IMR-90 (cell line): ENCODE measurements around the gene RGS10. TPM values are rescaled to one million over a fixed set of nuclear protein-coding genes. Genes with fewer than 3 reads are reported as not detected.

Experiments used
- ATAC-seq: fragments of 200-7000 bp; cut with Tn5 transposase; 2 replicates; pipeline ENCODE4 v1.9.1; 2020; ENCODE audit warnings: low read depth, mild to moderate bottlenecking, moderate library complexity
- BruUV-seq: library from RNA; stranded (reverse); fragments of 400-500 nt; replicated peaks from 2 replicates; lab custom pipeline; 2021; lab: Mats Ljungman, UMichigan
- CTCF ChIA-PET: fragments of 300-600 bp; formaldehyde crosslinking; extraction: SDS; loops from one replicate; lab custom pipeline; 2021; ENCODE audit warnings: antibody characterized with exemption; lab: Yijun Ruan, JAX
- POLR2A ChIA-PET: fragments of 300-600 bp; sonication (Branson Sonifier 250); formaldehyde crosslinking; loops from one replicate; lab custom pipeline; 2022; ENCODE audit warnings: antibody characterized with exemption; ENCODE audit not compliant: unreplicated experiment; lab: Charles Lee
- DNase-seq: peaks from one replicate; pipeline ENCODE4 v3.0.0; 2013
- H2AFZ ChIP-seq: replicated peaks from 2 replicates; pipeline ENCODE3; 2013; ENCODE audit warnings: low read length, mild to moderate bottlenecking; ENCODE audit not compliant: poor library complexity
- H2AK5ac ChIP-seq: 2 replicates; pipeline ENCODE4 v1.6.1; 2013; ENCODE audit warnings: low read depth, low read length, inconsistent platforms
- H2AK9ac ChIP-seq: replicated peaks from 2 replicates; pipeline ENCODE3; 2013; ENCODE audit warnings: mild to moderate bottlenecking, low read depth, low read length, moderate library complexity; ENCODE audit not compliant: poor library complexity
- H2BK120ac ChIP-seq: 2 replicates; pipeline ENCODE4 v1.6.1; 2013; ENCODE audit warnings: low read depth, low read length, inconsistent platforms
- H2BK15ac ChIP-seq: 3 replicates; pipeline ENCODE4 v1.6.1; 2013; ENCODE audit warnings: low read depth, low read length, inconsistent platforms
- H2BK20ac ChIP-seq: 2 replicates; pipeline ENCODE4 v1.6.1; 2013; ENCODE audit warnings: low read depth, mild to moderate bottlenecking, inconsistent platforms, low read length, moderate library complexity
- H2BK5ac ChIP-seq: 2 replicates; pipeline ENCODE4 v1.6.1; 2013; ENCODE audit warnings: mild to moderate bottlenecking, low read depth, low read length, inconsistent platforms; ENCODE audit not compliant: poor library complexity, severe bottlenecking
- H3K14ac ChIP-seq: replicated peaks from 2 replicates; pipeline ENCODE4 v1.6.1; 2013; ENCODE audit warnings: low read depth, low read length, inconsistent platforms
- H3K18ac ChIP-seq: 2 replicates; pipeline ENCODE4 v1.6.1; 2013; ENCODE audit warnings: low read depth, low read length, control low read depth
- H3K23ac ChIP-seq: 2 replicates; pipeline ENCODE4 v1.6.1; 2013; ENCODE audit warnings: low read depth, low read length, inconsistent platforms
- H3K27ac ChIP-seq: 2 replicates; pipeline ENCODE4 v1.5.1; 2013; ENCODE audit warnings: mild to moderate bottlenecking, control low read depth, low read length; ENCODE audit not compliant: insufficient read depth
- H3K27me3 ChIP-seq: 2 replicates; pipeline ENCODE4 v1.6.1; 2013; ENCODE audit warnings: low read length; ENCODE audit not compliant: control insufficient read depth, insufficient read depth
- H3K36me3 ChIP-seq: 2 replicates; pipeline ENCODE4 v1.6.1; 2013; ENCODE audit warnings: low read length, mixed read lengths; ENCODE audit not compliant: control insufficient read depth, insufficient read depth
- H3K4ac ChIP-seq: 2 replicates; pipeline ENCODE4 v1.6.1; 2013; ENCODE audit warnings: low read depth, low read length, inconsistent platforms
- H3K4me1 ChIP-seq: 2 replicates; pipeline ENCODE4 v1.6.1; 2013; ENCODE audit warnings: low read length, mixed read lengths; ENCODE audit not compliant: control insufficient read depth, insufficient read depth
- H3K4me2 ChIP-seq: 2 replicates; pipeline ENCODE4 v1.6.1; 2013; ENCODE audit warnings: low read depth, mild to moderate bottlenecking, control low read depth, low read length, moderate library complexity
- H3K4me3 ChIP-seq: 2 replicates; pipeline ENCODE4 v1.5.1; 2013; ENCODE audit warnings: low read depth, mild to moderate bottlenecking, control low read depth, low read length, moderate library complexity; ENCODE audit not compliant: insufficient read depth
- H3K56ac ChIP-seq: 2 replicates; pipeline ENCODE4 v1.6.1; 2013; ENCODE audit warnings: low read length, inconsistent platforms; ENCODE audit not compliant: insufficient read depth; ENCODE audit errors: extremely low read depth
- H3K79me1 ChIP-seq, 2 experiments: 2 replicates each; pipeline ENCODE4 v1.6.1; 2013; ENCODE audit warnings: low read length in 2 of 2, inconsistent platforms in 1 of 2, low read depth in 1 of 2
- H3K9ac ChIP-seq: 2 replicates; pipeline ENCODE4 v1.6.1; 2013; ENCODE audit warnings: low read depth, low read length, control low read depth
- H3K9me1 ChIP-seq: 2 replicates; pipeline ENCODE4 v1.6.1; 2013; ENCODE audit warnings: low read length, inconsistent platforms; ENCODE audit not compliant: insufficient read depth
- H3K9me3 ChIP-seq: 2 replicates; pipeline ENCODE4 v1.6.1; 2013; ENCODE audit warnings: low read length; ENCODE audit not compliant: control insufficient read depth, insufficient read depth
- H4K20me1 ChIP-seq: 2 replicates; pipeline ENCODE4 v1.6.1; 2013; ENCODE audit warnings: low read length, inconsistent platforms; ENCODE audit not compliant: insufficient read depth
- H4K5ac ChIP-seq: 2 replicates; pipeline ENCODE4 v1.6.1; 2013; ENCODE audit warnings: mild to moderate bottlenecking, low read depth, low read length, control low read depth
- H4K8ac ChIP-seq, 2 experiments: 2 replicates each; pipeline ENCODE4 v1.6.1; 2013; ENCODE audit warnings: low read depth in 2 of 2, low read length in 2 of 2, control low read depth in 1 of 2, inconsistent platforms in 1 of 2
- H4K91ac ChIP-seq: 2 replicates; pipeline ENCODE4 v1.6.1; 2013; ENCODE audit warnings: low read depth, low read length, inconsistent platforms; ENCODE audit not compliant: insufficient read depth
- BHLHE40 ChIP-seq: fragments of 150-350 bp; IDR thresholded peaks from 2 replicates; pipeline ENCODE4 v1.6.1; 2016; ENCODE audit warnings: mild to moderate bottlenecking, low read depth, low read length
- CHD1 ChIP-seq: IDR thresholded peaks from 2 replicates; pipeline ENCODE4 v1.6.1; 2012; ENCODE audit warnings: low read depth, low read length, improper control_type of control experiment
- FOS ChIP-seq: fragments of 150-350 bp; IDR thresholded peaks from 2 replicates; pipeline ENCODE4 v1.6.1; 2016; ENCODE audit warnings: low read depth, low read length
- MAZ ChIP-seq: IDR thresholded peaks from 2 replicates; pipeline ENCODE4 v1.6.1; 2012; ENCODE audit warnings: low read depth, mild to moderate bottlenecking, low read length, improper control_type of control experiment, moderate library complexity, borderline replicate concordance
- MXI1 ChIP-seq: IDR thresholded peaks from 2 replicates; pipeline ENCODE4 v1.6.1; 2012; ENCODE audit warnings: low read depth, mild to moderate bottlenecking, low read length, moderate library complexity, borderline replicate concordance
- NFE2L2 ChIP-seq: fragments of 150-350 bp; IDR thresholded peaks from 2 replicates; pipeline ENCODE4 v1.6.1; 2016; ENCODE audit warnings: low read depth, mild to moderate bottlenecking, low read length
- POLR2A ChIP-seq: IDR thresholded peaks from 2 replicates; pipeline ENCODE4 v1.6.1; 2012; ENCODE audit warnings: mild to moderate bottlenecking, low read depth, low read length
- RCOR1 ChIP-seq: IDR thresholded peaks from 2 replicates; pipeline ENCODE4 v1.6.1; 2012; ENCODE audit warnings: mild to moderate bottlenecking, low read length, improper control_type of control experiment; ENCODE audit not compliant: insufficient replicate concordance
- RFX5 ChIP-seq: IDR thresholded peaks from 2 replicates; pipeline ENCODE4 v1.8.0; 2012; ENCODE audit warnings: low read depth, mild to moderate bottlenecking, low read length, moderate library complexity
- SMC3 ChIP-seq: fragments of 150-350 bp; IDR thresholded peaks from 2 replicates; pipeline ENCODE4 v1.6.1; 2016; ENCODE audit warnings: low read depth, mild to moderate bottlenecking, antibody characterized with exemption, low read length, moderate library complexity
- WGBS, 2 experiments: methylation state at CpG; one replicate each; pipeline versions ENCODE4 v1.1.5 to v1.1.7; 2013; ENCODE audit warnings: missing lambda C conversion rate in 2 of 2; ENCODE audit not compliant: insufficient read length in 1 of 2; ENCODE audit errors: extremely low coverage in 2 of 2; 5-methylcytosine and 5-hydroxymethylcytosine counted together
- dilution Hi-C: fragments of 300-500 bp; cut with HindIII; formaldehyde crosslinking; loops from one replicate; pipeline ENCODE4 v1.14.3; 2018; ENCODE audit warnings: low sequenced_read_pairs; ENCODE audit not compliant: unreplicated experiment
- in situ Hi-C: fragments of 300-500 bp; cut with MboI; formaldehyde crosslinking; loops from 3 replicates; pipeline ENCODE4 v1.14.3; 2019; ENCODE audit warnings: low sequenced_read_pairs, inconsistent platforms, mixed read lengths
- intact Hi-C: fragments of 100-400 bp; cut with micrococcal nuclease; formaldehyde crosslinking; loops from 2 replicates; pipeline ENCODE4 v1.10.0; 2022
- polyA plus RNA-seq, 3 experiments: library from polyadenylated mRNA; depleted of rRNA; stranded (reverse); fragments of >200 nt; gene quantifications; 2 replicates each; pipeline ENCODE4 v1.2.3, GENCODE V29; 2012; ENCODE audit warnings: low replicate concordance in 1 of 3
- total RNA-seq: library from RNA; depleted of rRNA; stranded (reverse); fragments of >200 nt; gene quantifications from 2 replicates; pipeline ENCODE4 v1.2.3, GENCODE V29; 2012
- TF ChIP-seq, protein P1 (sequence below): conservative IDR thresholded peaks from 2 replicates; pipeline ENCODE4 v1.5.1; 2012; ENCODE audit warnings: mild to moderate bottlenecking, low read depth, low read length, improper control_type of control experiment

Gene RGS10
- total and polyA plus RNA-seq, 2 of the 4 experiments (the other 2 are of a cell fraction), result 35.3 to 89.7 TPM

DNA sequence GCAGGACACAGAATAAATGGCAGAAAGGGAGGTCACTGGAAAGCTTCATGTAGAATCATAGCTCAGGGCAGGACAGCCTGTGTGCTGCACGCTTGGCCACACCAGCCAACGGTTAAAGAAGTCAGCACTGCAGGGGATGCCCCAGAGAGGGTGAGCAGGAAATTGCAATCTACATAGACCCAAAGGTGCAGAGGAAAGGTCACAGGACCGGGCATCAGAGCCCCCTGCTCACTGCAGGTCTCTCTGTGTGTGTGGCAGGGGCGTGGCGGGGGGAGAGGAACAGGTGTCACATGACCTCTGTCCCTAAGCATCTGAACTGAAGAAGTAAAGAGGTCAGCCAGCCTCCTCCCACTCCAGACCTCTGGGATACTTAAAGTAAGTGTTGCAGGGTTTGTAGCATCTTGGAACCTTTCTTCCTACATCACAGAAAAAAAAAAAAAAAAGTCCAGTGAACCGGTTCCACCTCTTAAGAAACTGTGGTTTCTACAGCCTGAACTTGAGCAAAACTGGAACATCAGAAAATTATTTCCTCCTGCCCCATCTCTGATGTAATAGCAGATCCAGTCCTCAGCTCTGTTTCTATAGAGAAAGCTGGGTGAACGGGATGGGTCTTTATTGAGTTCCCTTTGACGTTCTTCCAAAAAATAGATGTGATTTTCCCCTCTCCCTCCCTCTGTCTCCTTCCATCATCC lies 64.3 kb downstream of the RGS10 start:
- Histone ChIP-seq H3K79me1 (no peaks in the 10 kb centered on the region), H4K8ac (no peak overlapping the region), H3K36me3 (no peaks in the 10 kb centered on the region), H3K14ac (no peak overlapping the region), H3K4me1 (peaks cover 4% of the 10 kb centered on the region; the same call in 1 of the 2 replicates), H3K4ac (no peak overlapping the region), H3K56ac (no peak overlapping the region), H3K9me3 (peaks cover 8% of the 10 kb centered on the region; the same call in 1 of the 2 replicates), H2BK15ac (no peak overlapping the region), H2AK9ac (no peak overlapping the region), H3K27me3 (peaks cover 49% of the 10 kb centered on the region), H4K20me1 (no peaks in the 10 kb centered on the region), H2BK20ac (no peak overlapping the region), H4K91ac (no peak overlapping the region), H2BK120ac (no peak overlapping the region), H3K27ac (no peak overlapping the region), H3K4me3 (no peak overlapping the region), H2AK5ac (no peak overlapping the region), H3K9me1 (peaks cover 5% of the 10 kb centered on the region; the same call in 1 of the 2 replicates), H3K23ac (no peak overlapping the region), H2BK5ac (no peak overlapping the region), H2AFZ (no peak overlapping the region), H3K9ac (no peak overlapping the region), H3K4me2 (no peak overlapping the region), H4K5ac (no peak overlapping the region), H3K18ac (no peak overlapping the region)
- TF ChIP-seq FOS (no peak), MXI1 (no peak), MAZ (no peak), RCOR1 (no peak), BHLHE40 (no peak), NFE2L2 (no peak), RFX5 (no peak), SMC3 (no peak), POLR2A (no peak), CHD1 (no peak)
- TF ChIP-seq, protein P1, sequence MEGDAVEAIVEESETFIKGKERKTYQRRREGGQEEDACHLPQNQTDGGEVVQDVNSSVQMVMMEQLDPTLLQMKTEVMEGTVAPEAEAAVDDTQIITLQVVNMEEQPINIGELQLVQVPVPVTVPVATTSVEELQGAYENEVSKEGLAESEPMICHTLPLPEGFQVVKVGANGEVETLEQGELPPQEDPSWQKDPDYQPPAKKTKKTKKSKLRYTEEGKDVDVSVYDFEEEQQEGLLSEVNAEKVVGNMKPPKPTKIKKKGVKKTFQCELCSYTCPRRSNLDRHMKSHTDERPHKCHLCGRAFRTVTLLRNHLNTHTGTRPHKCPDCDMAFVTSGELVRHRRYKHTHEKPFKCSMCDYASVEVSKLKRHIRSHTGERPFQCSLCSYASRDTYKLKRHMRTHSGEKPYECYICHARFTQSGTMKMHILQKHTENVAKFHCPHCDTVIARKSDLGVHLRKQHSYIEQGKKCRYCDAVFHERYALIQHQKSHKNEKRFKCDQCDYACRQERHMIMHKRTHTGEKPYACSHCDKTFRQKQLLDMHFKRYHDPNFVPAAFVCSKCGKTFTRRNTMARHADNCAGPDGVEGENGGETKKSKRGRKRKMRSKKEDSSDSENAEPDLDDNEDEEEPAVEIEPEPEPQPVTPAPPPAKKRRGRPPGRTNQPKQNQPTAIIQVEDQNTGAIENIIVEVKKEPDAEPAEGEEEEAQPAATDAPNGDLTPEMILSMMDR, result no peak
- no peak; the same call in 1 of the 2 replicates for ATAC-seq
- ChIA-PET POLR2A (no interaction called here), CTCF (interaction anchor here (1.1 kb wide), 1 partner anchor 11 kb away, joined by 3 read pairs; no protein-coding TSS in a partner anchor)
- no CpG with 5 or more reads among the region's 8 CpGs for WGBS, 2 experiments
- dilution Hi-C loops (no loop called here), in situ Hi-C loops (no loop called here), intact Hi-C loops (no loop called here)
- no TSS peak for BruUV-seq
- no peak for DNase-seq
